Stimulated activated CD4-positive, alpha-beta T cell treated with anti-CD3 and anti-CD28 coated beads, TNF-alpha, amount 100 ng/mL, for 24 hours (primary cell): Measurements from ENCODE around the gene MRS2.
A peak's percentile ranks its signal among the peaks of the same experiment; 100 is the strongest.
"Not testable (repeated sequence)": the region's sequence is repeated elsewhere in the genome, so short reads cannot be mapped to it uniquely, and the experiment has no call there.

ENCODE experiments used
- DNase-seq, 3 experiments: peaks; one replicate each; pipeline ENCODE4 v3.0.0-alpha.2; 2020; ENCODE audit warnings: low read depth in 3 of 3

Gene MRS2, protein sequence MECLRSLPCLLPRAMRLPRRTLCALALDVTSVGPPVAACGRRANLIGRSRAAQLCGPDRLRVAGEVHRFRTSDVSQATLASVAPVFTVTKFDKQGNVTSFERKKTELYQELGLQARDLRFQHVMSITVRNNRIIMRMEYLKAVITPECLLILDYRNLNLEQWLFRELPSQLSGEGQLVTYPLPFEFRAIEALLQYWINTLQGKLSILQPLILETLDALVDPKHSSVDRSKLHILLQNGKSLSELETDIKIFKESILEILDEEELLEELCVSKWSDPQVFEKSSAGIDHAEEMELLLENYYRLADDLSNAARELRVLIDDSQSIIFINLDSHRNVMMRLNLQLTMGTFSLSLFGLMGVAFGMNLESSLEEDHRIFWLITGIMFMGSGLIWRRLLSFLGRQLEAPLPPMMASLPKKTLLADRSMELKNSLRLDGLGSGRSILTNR

DNA sequence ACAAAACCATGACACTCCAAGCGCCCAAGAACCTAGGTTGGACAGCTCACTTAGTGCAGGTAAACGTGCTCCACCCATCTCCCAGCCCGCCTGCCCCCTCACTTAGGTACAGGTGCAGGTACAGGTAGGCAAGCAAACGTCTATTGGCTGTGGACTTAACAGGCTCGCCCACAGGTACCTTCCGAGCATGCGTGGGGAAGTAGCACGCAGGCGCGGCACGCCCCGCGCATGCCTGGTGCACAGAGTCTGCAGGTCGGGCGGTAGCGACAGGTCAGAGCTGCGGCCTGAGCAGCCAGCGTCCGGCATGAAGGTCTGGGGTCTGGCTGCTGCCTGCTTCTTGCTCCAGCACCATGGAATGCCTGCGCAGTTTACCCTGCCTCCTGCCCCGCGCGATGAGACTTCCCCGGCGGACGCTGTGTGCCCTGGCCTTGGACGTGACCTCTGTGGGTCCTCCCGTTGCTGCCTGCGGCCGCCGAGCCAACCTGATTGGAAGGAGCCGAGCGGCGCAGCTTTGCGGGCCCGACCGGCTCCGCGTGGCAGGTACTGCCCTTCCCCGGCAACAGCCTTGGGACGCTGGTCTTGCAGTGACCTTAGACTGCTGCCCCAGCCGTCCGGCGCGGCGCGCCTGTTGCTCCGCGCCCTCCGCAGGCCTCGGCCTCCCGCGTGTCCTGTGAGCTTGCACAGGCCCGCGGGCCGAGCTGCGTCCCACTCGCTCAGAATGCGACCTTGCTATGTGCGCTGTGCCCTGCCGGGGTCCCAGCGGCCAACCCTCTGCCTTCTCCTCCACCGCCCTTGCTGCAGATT lies at the start of gene MRS2:
TSS of gene MRS2 (plus strand) at position 240 of the 804 bp plus-strand sequence. CDS start at position 351, 111 bp downstream.
- peak; percentile 53 to 77 (median 64) for DNase-seq

DNA sequence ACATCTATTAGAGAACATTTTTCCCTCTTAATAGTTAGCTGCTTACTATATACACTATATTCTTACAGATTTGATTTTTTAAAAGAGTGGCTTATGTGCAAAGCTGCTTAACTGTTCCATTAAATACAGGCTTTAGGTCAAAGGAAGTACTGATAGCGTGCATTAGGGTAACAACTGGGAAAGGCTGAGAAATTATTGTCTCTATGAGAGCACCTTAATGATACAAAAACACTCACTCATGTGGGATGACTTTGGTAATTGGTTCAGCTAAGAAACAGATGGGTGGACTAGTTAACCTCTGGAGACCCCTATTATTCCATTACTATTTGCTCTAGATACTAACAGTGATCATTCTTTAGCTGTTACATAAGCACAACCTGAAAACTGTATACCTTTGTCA lies 48.9 kb upstream of the MRS2 start:
- no peak for DNase-seq

DNA sequence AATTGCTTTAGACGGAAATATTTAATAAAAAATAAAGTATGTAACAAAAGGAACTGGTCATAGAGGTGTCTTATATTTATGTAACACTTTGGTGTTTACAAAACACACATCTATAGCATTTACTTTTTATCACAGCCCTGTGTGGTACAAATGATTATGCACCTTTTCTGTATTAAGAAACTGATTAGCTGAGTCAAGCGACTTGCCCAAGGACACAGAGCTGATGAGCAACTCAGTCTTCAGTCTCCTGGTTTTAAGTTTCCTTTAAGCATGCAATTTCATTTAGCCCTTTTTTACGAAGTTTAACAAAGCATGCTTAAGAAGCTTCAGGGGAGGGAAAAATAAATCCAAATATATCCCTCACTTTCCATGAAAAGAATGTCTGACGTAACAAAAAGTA lies 47.3 kb upstream of the MRS2 start:
- DNase-seq = no peak

DNA sequence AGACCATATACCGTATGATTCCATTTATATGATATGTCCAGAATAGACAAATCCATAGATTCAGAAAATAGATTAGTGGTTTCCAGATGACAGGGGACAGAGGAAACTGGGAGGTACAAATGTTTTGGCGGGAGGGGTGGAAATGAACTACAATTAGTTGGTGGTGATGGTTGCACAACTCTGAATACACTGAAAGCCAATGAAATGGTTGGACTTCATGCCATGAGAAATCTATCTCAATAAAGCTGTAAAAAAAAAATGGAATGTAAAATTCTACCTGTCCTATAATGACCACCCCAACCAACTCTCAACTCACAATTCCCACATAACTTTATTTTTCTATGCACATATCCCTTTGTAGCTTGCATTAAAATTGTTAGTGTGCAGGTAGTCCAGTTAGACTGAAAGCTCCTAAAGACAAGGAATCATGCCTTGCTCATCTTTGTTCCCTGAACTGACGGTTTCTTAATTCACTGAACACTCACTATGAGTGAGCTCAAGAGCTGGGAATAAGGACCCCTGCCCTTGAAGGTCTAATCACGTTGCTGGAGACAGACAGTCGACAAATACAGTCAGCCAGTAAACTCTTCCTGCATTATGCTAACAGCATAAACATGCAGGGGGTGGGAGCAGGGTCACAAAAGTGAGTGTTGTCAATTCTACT lies 46.3 kb upstream of the MRS2 start:
- DNase-seq = no peak

DNA sequence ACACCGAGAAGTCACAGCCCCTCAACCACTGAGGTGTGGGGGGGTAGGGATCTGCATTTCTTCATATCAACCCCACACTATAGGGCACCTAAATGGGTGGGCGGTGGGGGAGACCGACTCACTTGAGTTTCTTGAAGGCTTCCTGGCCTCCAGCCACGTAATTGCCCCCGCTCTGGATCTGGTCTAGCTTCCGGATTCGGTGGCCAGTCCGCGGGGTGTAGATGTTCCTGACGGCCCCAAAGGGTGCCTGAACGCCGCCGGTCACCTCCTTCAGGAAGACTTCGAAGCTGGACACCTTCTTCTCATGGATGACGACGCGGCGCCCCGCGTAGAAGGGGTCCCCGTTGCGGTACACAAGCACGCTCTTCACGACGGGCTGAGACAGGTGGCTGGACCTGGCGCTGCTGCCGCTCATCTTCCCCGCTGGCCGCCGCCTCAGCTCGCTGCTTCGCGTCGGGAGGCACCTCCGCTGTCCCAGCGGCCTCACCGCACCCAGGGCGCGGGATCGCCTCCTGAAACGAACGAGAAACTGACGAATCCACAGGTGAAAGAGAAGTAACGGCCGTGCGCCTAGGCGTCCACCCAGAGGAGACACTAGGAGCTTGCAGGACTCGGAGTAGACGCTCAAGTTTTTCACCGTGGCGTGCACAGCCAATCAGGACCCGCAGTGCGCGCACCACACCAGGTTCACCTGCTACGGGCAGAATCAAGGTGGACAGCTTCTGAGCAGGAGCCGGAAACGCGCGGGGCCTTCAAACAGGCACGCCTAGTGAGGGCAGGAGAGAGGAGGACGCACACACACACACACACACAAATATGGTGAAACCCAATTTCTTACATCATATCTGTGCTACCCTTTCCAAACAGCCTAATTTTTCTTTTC lies 45.2 kb upstream of the MRS2 start, which contains the start of gene DCDC2:
TSS of gene DCDC2 (minus strand) at position 724 of the 883 bp plus-strand sequence. CDS start at position 415, 309 bp downstream.
- peak; percentile 5 to 18 (median 14) for DNase-seq

DNA sequence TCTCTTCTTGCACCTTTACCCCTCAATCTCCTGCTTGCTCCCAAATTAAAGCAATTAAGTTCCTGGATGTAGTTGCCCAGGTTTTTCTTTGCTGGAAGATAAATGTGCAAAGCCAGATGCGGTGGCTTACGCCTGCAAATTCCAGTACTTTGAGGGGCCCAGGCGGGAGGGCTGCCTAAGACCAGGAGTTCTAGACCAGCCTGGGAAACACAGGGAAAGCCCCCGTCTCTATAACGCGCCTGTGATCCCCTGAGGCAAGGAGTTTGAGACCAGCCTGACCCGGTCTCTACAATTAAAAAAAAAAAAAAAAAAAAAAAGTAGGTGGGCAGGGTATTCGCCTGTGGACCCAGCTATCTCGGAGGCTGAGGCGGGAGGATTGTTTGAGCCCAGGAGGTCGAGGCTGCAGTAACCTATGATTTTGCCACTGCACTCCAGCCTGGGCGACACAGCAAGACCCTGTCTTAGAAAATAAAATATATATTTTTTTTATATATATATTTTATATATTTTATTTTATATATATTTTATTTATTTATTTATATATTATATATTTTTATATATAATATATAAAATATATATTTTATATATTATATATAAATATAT lies 44.4 kb upstream of the MRS2 start:
- no peak for DNase-seq

DNA sequence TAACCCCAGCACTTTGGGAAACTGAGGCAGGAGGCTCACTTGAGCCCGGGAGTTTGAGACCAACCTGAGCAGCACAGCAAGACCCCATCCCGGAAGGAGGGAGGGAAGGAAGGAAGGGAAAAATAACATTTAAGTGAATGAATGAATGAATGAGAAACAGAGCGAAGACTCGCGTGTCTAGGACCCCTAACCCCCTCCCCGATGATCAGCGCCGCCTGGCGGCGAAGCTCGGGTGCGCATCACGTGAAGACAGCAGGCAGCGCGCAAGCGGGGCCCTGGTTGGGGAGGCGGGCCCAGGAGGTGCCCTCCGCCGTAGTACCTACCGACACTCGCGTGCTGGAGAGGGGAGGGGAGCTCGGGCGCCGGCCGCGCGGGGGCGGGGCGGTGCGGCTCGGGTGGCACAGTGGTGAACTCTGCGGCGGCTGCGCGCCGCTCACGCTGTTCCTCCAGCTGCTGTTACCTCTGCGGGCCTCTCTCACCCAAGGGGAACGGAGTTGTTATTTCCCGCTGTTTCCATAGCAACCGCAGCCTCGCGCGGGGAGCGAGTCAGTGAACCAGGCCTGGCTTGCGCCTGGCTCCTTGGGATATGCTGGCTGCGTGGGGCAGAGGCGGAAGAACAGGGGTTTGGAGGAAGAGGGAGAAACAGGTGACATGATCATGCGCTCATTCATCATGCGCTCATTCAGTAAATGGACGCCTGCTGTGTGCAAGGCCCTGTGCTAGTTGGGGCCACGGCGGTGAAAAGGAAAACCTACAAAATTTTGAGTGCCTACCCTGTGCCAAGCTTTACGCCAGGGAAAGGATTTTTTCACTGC lies 42.9 kb upstream of the MRS2 start:
- peak; percentile 69 to 84 (median 76) for DNase-seq

DNA sequence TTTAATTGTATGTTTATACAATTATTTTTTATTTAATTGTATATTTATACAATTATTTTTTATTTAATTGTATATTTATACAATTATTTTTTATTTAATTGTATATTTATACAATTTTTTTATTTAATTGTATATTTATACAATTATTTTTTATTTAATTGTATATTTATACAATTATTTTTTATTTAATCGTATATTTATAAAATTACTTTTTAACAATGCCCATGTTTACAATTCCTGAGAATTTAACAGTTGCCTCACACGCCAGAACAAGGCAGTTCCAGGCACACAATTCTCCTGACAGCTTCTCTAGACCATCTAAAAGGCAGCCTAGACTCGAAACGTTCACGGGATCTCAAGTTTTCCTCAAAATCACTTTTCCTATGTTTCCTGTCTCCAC lies 40.4 kb upstream of the MRS2 start:
- DNase-seq = not testable (repeated sequence)

DNA sequence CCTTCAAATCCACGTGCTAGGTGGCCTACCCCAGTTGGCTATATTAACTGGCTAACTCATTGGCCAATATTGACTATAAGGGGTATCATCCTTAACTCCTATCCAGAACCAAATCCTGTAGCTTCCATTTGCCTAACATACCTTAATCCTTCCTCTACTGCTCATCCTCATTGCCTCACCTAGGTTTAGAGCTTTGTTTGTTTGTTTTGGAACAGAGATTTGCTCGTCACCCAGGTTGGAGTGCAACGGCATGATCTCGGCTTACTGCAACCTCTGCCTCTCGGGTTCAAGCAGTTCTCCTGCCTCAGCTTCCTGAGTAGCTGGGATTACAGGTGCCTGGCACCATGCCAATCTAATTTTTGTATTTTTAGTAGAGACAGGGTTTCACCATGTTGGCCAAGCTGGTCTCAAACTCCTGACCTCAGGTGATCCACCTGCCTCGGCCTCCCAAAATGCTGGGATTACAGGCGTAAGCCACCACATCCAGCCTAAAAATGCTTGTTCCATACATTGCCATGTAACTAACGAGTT lies 37.6 kb upstream of the MRS2 start:
- DNase-seq = not testable (repeated sequence)

DNA sequence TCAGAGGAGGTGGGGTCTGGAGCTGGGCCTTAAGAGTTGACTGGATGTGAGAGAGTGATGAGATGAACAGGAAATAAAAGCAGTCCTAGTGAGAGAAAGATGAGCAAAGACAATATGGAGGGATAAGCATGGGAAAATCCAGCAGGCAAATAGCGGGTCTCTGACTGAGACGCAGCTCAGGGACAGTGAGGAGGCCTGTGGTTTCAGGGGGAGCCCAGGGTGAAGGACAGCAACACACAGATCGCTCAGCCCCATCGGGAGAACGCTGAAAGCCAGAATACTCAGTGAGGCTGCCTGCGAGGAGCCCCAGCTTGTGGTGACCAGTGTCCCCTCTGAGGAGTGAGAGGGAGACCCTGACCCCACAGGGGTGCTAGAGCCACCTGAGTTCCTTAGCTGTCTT lies 28.1 kb upstream of the MRS2 start:
- no peak for DNase-seq

DNA sequence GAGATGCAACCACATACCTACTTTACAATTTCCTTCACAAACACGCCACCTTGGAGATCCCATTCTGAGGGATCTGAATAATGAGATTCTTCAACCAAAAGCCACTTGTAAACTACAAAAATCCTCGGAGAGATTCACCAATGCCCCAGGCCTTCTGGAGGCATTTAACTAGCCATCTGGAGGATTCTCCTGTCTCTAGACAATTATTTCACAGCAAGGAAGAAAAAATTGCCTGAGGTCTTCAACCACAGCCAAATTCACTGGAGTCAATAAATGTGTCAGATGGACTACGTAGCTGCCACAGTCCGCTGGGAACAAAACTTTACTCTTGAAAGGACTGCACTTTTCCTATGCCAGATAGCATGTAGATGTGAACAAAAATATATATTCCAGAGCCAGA lies 25.9 kb upstream of the MRS2 start:
- no peak for DNase-seq

DNA sequence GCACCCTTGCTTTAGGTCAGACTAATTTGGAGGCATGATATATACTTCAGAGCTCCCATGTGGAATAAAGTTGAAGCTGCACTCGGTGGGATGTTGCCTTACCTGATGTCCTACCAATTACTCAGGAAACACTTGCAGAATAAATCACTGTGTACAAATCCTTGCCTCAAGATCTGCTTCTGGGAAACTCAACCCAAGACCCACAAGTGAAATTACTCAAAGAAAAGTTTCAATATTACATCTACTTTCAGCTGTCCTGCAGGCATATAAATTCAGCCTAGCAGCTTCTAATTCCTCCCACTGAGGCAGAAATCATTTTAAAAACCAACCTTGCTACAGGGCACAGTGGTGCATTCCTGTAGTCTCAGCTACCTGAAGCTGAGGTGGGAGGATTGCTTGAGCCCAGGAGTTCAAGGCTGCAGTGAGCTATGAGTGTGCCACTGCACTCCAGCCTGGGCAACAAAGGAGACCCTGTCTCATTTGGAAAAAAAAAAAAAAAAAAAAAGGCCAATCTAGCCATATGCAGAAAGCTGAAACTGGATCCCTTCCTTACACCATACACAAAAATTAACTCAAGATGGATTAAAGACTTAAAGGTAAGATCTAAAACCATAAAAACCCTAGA lies 24.2 kb upstream of the MRS2 start:
- no peak for DNase-seq

DNA sequence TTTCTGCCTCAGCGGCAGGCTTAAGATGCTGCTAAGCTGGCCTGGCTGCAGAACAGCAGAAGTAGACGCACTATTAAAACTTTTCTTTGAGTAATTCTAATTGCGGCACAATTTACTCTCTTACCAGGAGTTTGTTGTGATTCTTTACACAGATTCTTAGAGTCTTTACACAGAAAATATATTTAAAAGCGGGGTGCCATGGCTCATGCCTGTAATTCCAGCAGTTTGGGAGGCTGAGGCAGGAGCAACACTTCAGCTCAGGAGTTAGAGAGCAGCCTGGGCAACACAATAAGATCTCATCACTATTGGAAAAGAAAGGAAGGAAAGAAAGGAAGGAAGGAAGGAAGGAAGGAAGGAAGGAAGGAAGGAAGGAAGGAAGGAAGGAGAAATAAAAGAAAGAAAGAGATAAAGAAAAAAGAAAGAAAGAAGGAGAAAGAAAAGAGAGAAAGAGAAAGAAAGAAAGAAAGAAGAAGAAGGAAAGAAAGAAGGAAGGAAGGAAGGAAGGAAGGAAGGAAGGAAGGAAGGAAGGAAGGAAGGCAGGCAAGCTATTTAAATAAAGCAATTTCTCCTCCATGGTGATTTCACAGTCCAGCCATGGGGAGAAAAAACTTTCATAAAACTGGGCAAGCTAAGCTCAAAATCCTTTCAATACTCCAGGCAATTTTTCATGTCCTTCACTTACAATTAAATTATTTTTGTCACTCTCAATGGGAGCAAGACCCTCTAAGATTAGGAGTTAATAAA lies 21.1 kb upstream of the MRS2 start:
- DNase-seq = no peak

DNA sequence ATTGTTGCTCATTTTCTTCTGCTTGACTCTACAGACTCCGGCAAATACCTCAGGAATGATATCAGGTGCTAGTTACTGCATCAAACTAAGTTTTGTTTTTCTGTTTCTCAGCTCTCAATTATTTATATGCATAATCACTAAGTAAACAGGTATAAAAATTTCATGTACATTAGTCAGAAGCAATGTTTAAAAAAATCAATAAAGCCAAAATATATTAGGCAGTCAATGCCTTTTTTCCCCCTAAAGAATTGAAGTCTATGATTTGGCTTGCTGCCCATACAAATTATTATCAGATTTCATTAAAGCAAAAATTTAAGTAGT lies 20.6 kb upstream of the MRS2 start:
- no peak for DNase-seq

DNA sequence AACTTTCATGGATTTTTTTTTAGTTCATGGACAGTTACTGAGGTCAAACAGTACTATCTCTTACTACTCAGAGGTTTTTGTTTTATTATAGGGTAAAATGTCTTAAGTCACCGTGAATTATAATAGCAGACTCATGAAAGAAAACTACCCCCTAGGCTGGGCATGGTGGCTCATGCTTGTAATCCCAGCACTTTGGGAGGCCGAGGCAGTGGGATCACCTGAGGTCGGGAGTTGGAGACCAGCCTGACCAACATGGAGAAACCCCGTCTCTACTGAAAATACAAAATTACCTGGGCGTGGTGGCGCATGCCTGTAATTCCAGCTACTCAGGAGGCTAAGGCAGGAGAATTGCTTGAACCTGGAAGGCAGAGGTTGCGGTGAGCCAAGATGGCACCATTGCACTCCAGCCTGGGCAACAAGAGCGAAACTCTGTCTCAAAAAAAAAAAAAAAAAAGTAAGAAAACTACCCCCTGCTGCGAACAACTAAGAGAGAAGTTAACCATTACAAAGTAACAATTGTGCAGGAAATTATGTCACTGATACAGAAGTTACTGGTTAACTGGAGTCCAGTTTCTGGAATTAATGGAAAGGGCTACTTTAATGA lies 19.7 kb upstream of the MRS2 start:
- DNase-seq = not testable (repeated sequence)

DNA sequence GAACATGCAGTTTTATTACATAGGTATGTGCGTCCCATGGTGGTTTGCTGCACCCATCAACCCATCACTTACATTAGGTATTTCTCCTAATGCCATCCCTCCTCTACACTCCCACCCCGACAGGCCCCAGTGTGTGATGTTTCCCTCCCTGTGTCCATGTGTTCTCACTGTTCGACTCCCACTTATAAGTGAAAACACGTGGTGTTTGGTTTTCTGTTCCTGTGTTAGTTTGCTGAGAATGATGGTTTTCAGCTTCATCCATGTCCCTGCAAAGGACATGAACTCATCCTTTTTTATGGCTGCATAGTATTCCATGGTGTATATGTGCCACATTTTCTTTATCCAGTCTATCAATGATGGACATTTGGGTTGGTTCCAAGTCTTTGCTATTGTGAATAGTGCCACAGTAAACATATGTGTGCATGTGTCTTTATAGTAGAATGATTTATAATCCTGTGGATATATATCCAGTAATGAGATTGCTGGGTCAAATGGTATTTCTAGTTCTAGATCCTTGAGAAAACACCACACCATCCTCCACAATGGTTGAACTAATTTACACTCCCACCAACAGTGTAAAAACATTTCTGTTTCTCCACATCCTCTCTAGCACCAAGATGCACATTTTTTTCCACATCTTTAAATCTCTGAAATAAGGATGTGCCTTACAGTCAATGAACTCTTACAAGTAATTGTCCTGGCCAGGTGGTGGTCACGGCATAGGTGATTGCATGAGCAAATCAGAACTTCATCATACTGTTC lies 18.2 kb upstream of the MRS2 start:
- not testable (repeated sequence) for DNase-seq

DNA sequence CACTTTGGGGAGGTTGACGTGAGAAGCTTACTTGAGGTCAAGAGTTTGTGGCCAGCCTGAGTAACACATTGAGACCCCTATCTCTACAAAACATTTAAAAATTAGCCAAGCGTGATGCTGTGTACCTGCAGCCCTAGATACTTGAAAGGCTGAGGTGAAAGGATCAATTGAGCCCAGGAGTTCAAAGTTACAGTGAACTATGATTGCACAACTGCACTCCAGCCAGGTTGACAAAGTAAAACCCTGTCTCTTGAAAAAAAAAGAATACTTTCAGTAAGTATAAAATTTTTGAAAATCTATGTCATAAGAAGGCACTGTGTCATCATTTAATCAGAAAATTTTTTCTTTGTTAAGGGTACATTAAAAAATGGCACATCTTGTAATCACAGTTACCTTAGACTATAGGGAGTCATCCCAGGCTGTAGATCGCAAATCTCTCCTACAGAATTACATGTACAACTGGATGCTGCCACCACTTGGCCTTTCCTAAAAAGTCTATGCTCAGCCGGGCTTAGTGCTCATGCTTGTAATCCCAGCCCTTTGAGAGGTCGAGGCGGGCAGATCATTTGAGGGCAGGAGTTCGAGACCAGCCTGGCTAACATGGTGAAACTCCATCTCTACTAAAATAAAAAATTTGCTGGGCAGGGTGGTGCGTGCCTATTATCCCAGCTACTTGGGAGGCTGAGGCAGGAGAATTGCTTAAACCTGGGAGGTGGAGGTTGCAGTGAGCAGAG lies 17.0 kb upstream of the MRS2 start:
- DNase-seq = no peak
